GM18951 (cell line): ENCODE data around the gene CEP44.

Experiments
- POLR2A ChIP-seq: IDR thresholded peaks from 4 replicates; pipeline ENCODE4 v1.6.1; 2011; ENCODE audit warnings: mild to moderate bottlenecking; ENCODE audit not compliant: insufficient read length, insufficient read depth; ENCODE audit errors: extremely low read depth
- in situ Hi-C: fragments of 300-500 bp; cut with MboI; formaldehyde crosslinking; loops from one replicate; pipeline ENCODE4 v1.12.0; 2022; ENCODE audit warnings: low sequenced_read_pairs, mixed read lengths, inconsistent platforms; ENCODE audit not compliant: unreplicated experiment

The CEP44 gene

GRCh38 chr4:174262624-174263444, 20.9 kb upstream of the CEP44 start:
- in situ Hi-C loops, result no loop called here
- TF ChIP-seq POLR2A, result no peak

- in situ Hi-C loops, result no loop called here
- no peak for TF ChIP-seq POLR2A
Measured at GRCh38 chr4:174263445-174263736, 20.3 kb upstream of the CEP44 start.

DNA sequence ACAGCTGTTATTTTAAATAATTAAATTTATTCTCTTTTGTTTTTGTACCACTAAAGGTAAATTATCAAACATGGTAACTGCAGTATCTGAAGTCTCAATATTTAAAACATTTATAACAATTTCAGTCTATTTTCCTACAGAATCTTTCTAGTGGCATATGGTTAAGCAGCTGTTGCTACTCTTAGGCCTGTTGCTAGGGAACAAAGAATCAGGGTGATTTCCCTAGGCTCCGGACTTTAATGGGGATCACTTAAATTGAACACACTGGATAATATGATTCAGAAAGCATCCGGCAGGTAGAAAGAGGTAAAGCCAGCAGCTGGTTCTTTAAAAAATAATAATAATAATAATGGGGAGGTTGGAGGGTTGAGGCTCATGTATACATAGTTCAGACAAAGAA, 17.8 kb upstream of the CEP44 start:
- TF ChIP-seq POLR2A, result no peak
- in situ Hi-C loops, result no loop called here

- TF ChIP-seq POLR2A, result no peak
- in situ Hi-C loops, result no loop called here
Measured at GRCh38 chr4:174266416-174266815, 17.3 kb upstream of the CEP44 start.

DNA sequence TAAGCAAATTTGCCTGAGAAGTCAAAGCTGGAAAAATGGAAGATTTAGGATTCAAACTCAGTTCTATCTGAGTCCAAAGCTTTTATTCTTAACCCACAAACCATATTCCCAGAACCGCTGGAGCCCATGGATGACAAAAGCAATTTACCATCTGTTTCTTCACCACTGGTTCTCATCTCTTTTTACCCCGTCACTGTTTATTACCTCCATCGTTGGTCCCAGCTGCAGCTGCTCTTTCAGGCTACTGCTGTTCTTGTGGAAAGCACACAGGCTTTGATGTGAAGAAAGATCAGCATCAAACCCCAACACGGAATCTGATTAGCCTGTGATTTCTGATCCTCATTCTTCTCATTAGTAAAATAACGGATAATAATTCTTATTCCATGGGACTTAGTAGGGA, 9.8 kb upstream of the CEP44 start:
- TF ChIP-seq POLR2A, result no peak
- in situ Hi-C loops, result no loop called here

DNA sequence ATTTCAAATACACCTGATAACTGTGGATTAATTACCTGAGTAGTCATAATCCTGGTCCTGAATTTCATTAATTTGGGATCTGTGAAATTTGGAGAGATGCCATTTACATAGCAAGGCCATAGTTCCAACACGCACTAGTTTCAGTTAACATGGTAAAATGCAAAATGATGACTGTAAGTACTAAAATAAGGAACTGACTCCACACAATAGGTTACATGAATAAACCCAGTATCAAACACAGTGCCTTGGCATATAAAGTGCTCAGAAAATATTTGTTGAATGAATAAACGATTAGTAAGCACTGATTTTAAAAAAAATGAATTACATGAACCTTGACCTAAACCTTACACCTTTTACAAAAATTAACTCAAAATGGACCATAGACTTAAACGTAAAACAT, 9.3 kb upstream of the CEP44 start:
- no peak for TF ChIP-seq POLR2A

DNA sequence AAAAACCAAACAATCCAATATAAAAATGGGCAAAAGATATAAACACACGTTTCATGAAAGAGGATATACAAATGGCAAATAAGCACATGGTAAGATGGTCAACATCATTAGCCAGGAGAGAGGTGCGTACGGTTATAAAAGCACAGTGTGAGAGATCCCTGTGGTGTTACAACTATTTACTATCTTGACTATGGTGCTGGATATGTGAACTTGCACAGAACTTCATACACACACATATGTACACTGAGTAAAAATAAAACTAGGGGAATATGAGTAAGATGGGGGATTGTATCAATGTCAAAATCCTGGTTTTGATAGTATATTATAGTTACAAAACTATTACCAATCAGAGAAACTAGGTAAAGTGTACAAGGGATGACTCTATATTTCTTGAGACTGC, 8.6 kb upstream of the CEP44 start:
- in situ Hi-C loops, result no loop called here
- TF ChIP-seq POLR2A, result no peak

More for the DNA sequence above, 9.3 kb upstream of the CEP44 start:
- in situ Hi-C loops, result no loop called here

GRCh38 chr4:174277433-174277832, 6.3 kb upstream of the CEP44 start:
- TF ChIP-seq POLR2A, result no peak
- in situ Hi-C loops, result no loop called here

GRCh38 chr4:174278467-174278866, 5.2 kb upstream of the CEP44 start:
- in situ Hi-C loops, result no loop called here
- TF ChIP-seq POLR2A, result no peak

- TF ChIP-seq POLR2A, result no peak
Measured at GRCh38 chr4:174279433-174280155, 4.1 kb upstream of the CEP44 start.

GRCh38 chr4:174281182-174281737, 2.5 kb upstream of the CEP44 start:
- TF ChIP-seq POLR2A, result no peak
- in situ Hi-C loops, result no loop called here

More at GRCh38 chr4:174279433-174280155, 4.1 kb upstream of the CEP44 start:
- in situ Hi-C loops, result no loop called here

DNA sequence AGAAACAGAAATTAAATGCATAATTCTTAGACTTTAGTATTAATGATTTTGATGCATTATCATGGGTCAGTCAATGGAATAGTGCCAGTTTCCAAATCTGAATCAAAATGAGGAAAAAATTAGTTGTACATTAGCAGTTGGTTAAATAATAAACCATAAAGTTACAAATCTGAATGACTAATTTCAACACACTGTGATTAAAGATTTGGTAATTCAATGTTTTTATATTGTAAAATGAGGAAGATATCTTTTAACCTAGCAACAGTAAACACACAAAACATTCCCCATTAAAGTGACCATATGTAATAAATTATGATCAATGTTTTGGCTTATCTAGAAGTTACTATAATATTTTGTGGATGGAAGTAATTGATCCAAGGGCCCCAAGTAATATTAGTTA, 1.8 kb upstream of the CEP44 start:
- TF ChIP-seq POLR2A, result no peak
- in situ Hi-C loops, result no loop called here

DNA sequence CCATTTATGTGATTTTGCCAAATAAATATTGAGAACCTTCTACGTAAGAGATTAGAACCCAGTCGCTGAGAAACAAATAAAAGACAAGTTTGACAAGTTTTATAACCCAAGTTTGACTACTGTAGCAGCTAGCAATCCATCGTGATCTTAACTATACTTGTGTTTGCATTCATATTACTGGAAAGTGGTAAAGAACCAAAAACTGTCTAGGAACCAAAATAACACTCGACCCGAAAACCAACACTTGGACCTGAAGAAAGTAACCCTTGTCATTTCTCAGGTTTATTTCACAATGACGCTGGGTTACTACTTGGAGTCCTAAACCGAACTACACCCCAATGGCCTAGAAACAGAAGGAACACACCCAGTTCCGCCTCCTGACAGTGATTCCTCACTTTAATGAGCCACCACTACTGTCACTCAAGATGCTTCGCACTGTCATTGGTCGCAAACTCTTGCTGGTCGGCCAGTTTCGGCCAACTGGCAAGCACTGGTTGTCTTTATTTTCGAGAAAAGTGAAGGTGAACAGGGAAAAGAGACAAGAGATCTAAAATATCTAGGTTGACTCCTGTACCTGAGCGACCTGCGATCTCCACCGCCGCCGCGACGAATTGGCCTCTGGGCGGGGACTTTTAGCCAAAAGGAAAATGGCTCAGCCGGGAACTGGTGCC, 740 bp upstream of the CEP44 start:
- in situ Hi-C loops, result no loop called here
- no peak for TF ChIP-seq POLR2A
